Activated CD4-positive, alpha-beta T cell treated with anti-CD3 and anti-CD28 coated beads for 4 hours (primary cell): ENCODE measurements around the gene SMOC2.
"Not testable (repeated sequence)": the region's sequence is repeated elsewhere in the genome, so short reads cannot be mapped to it uniquely, and the experiment has no call there.

Source experiments
- DNase-seq, 2 donors: peaks; one replicate each; pipeline ENCODE4 v3.0.0-alpha.2; 2020

Gene SMOC2

GRCh38 chr6:168670401-168670985 lies 229.5 kb downstream of the SMOC2 start:
- DNase-seq = no peak

DNA sequence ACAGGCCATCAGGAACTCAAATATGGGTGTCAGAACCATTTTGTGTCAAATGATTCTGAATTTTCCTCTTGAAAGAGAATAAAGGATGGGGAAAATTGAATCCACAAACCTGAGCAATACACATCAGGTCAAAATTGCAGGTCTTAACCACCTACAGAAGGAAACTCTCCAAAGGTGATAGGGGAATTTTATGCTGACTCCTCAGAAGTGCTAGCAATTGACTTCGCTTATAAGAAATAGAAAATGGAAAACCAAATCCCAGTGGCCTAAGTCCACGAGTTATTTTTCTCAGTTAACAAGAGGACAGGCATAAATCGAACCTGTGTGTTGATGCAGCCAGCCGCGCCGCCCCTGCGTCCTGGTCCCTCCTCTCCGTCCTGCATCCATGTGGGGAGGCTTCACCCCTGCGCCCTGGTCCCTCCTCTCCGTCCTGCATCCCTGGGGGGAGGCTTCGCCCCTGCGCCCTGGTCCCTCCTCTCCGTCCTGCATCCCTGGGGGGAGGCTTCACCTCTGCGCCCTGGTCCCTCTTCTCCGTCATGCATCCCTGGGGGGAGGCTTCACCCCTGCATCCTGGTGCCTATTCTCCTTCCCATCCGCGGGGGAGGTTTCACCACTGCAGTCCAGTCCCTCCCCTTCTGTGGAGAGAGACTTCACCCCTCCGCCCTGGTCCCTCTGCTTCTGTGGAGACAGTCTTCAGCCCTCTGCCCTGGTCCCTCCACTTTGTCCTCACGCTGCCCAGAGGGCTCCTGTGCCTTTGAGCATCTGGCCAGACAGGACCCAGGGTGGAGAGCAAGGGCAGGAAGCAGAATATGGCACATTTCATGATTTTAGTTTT lies 230.3 kb downstream of the SMOC2 start:
- DNase-seq = no peak

GRCh38 chr6:168671863-168672546 lies 231.0 kb downstream of the SMOC2 start:
- no peak for DNase-seq

DNA sequence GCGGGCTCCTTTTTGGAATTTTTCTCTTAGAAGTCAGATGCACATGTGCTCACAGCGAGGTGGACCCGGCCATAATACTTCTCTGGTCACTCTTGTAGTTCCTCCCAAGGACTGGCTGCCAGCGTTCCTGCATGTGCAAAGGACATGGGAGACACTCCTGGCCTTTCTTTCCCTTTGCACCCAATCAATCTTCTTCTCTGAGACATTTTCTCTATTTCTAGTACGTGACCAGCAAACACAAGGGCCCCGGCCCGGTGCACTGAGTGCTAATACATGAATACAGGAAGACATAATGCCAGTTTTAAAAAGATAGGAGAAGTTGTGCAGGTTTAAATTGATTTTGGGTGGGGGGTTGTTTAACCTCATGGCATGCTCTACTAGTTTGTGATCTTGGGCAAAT lies 233.6 kb downstream of the SMOC2 start:
- no peak for DNase-seq

DNA sequence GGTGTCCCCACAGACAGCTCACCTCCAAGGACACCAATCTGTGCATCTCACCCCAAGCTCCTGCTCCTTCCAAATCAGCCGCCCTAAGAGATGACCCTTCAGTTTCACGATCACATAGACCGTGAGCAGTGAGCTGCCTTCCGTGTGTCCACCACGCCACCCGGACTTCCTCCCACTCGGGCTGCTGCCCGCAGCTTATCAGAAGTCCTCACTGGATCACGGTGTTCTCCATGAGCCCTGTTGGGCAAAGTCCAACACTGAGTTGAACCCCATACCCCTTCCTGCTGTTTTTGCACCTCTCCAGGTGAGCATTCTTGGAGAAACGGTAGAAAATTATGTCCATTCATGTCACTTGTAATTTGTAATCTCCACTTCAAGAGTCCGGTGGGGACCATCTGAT lies 234.4 kb downstream of the SMOC2 start:
- DNase-seq = no peak

DNA sequence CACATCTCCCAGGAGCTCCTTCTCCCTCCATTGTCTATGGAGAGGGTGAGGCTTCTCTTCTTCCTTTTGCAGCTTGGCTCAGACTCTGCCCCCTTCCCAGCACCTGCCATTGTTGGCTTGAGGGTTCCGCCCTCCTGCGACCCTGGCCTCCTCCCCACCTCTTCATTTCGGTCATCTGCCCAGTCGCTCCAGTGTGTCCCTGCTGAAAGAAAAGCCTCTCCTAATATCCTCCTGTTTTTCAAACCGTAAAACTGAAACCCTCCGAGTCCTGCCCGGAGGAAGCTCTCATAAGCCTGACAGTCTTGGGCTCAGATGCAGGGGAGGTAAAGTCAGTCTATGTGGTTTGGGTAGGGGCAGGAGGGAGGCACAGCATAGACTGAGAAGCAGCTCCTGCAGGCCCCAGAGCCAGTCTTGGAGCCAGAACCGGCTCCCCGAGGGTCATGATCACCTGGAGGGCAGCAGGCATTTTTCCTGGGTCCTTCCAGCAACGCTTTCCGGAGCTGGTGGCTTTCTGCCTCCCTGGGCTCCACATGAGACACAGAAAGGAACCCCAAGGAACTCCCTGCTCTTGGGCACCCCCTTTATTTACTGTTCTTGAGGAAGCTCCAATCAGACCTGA lies 235.1 kb downstream of the SMOC2 start:
- no peak for DNase-seq

GRCh38 chr6:168676552-168677322 lies 235.8 kb downstream of the SMOC2 start:
- DNase-seq = no peak

GRCh38 chr6:168677323-168677781 lies 236.4 kb downstream of the SMOC2 start:
- DNase-seq = not testable (repeated sequence)

DNA sequence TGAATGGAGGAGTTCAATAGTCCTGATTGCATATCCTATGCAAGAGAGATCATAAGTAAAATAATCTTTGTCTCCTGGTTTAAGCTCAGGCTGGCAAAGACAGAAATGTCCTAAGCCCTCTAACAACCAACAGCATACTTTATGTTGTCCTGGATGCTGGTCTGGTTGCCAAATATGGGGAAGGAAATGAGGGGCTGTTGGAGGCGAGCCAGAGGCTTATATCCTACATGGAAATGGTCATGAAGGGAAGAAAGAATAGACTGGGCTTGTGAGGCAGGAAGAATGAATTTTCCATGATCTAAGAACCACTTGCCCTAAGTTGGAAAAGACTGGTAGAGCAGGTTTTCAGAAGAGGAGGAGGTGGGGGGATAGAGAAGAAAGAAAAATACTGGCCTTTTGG lies 237.1 kb downstream of the SMOC2 start:
- no peak for DNase-seq

DNA sequence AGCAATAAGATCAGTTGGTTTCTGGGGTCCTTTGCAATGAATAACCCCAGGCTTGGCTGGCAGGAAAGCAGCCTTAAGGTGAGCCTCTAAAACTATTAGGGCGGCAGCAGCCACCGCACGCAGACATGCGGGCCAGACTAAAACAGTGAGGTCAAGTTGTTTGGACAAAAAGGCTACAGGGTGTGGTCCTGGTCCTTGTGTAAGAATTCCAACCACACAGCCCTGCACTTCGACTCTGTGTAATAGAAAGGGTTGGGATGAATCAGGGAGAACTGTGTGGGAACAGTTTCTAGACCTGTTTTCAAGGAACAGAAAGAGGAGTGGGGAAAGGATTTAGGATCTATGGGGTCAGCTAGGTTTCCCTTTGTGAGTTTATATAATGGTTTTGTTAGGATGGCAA lies 237.6 kb downstream of the SMOC2 start:
- DNase-seq = no peak

DNA sequence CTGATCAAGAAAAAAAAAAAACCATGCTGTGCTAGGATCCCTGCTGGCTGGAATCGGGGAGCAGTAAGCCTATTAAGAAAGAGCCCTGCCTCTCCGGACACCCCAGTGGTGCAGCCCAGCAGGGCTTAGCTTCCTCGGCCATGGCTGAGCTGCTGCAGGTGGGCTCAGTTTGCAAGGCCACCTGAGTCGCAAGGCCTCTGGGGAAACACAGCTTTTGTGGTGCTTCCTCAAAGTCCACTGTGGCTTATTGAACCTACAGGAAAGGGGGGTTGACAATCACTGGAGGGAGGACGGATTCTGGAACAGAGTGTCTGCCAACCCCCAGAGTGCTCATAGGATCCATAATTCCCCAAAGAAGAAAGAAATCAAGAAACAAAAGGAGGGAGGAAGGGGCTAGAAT lies 240.8 kb downstream of the SMOC2 start:
- no peak for DNase-seq

GRCh38 chr6:168683621-168684020 lies 242.6 kb downstream of the SMOC2 start:
- DNase-seq = no peak

- no peak for DNase-seq
Measured at GRCh38 chr6:168684471-168684870, 243.5 kb downstream of the SMOC2 start.

DNA sequence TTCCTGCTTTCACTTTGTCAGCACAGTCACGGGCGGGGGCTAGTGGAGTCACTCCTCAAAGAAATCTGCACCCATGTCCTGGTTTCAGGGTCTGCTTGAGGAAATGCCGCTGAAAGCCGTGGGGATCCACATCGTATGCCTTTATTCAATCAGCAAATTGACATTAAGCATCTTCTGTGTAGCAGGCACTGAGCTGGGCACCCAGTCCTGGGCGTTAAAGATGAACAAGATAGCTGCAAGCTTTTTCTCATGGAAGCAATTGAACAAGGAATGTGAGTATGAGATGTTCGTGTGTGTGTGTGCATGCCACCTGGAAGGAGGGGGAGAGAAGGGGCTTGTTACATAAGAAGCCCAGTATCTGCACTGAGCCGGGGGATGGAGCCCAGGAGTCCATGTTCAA lies 243.9 kb downstream of the SMOC2 start:
- no peak for DNase-seq

DNA sequence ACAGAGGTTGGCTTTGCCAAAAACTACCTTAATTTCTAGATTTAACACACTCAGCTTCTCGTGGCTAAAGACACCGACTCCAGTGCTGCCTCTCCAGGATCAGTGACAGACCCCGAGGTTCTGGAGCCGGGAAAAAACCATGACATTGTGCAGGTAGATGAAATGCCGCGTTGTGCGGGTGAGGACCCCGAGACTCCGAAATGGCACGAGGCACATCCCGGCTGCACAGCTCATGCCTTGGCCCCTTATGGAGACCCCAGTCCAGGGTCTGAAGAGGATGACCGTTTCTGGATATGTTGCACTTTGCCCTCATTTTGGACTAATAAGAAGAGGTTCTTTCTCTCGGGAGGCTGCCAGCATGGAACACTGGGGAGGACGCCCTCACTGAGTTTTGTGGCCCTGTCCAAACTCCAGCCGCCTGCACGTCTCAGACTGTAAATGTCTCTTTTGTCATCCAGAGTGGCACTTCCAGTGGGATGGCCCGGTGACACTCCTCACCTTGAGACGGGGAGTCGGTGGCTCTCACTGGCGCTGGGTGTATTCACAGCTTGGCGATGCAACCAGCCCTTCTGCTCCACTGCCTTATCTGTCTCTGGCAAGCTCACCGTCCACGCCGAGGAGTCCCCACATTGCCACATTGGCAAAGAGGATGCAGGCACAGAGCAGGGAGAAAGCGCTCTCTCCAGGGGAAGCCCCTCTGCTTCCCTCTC lies 245.2 kb downstream of the SMOC2 start:
- no peak for DNase-seq

DNA sequence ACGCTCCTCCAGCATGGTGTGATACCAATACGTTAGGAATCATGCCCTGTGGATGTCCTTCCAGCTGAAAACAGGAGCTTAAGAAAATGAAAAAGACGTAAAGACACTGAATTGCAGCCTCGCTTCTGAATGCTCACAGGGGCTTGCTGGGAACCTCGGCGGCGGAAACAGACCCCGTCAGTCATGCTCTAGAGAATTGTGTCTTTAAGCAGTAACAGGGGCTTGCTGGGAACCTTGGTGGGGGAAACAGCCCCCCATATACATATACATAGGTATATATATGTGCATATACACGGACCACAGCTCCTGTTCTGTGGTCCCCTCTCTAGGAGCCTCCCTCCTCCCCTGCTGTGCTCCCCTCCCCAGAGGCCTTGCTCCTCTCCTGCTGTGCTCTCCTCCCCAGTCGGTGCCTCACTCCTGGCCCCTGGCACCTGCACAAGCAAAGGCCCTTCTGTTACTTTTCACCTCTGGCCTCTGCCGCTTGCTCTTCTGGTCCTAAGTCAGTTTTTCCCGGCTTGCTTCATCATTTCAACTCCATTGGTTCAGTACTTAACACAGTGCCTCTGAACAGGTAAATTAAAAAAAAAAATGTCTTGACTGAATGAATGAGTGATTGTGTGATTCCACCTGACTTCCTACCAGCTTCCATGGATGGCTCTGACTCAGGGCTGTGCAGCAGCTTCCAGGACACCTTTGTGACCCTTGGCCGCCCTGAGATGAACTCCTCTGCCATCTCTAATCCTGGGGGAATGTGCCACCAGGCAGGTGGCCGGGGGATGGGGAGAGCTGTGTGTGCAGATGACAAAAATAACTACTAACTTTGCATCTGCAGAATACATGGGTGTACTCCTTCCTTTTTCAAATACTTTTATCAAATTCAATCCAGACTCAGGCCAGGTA lies 246.1 kb downstream of the SMOC2 start:
- no peak for DNase-seq

DNA sequence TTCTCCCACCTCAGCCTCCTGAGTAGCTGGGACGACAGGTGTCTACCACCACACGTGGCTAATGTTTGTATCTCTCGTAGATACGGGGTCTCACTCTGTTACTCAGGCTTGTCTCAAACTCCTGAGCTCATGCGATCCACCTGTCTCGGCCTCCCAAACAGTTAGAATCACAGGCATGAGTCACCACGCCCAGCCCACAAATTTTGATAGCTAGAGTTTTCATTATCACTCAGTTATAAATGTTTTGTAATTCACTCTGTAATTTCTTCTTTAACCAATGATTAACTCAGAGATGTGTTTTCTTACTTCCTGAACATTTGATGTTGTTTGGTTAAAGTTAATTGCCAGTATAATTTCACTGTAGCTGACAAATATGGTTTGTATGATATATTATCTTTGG lies 249.3 kb downstream of the SMOC2 start:
- DNase-seq = no peak

DNA sequence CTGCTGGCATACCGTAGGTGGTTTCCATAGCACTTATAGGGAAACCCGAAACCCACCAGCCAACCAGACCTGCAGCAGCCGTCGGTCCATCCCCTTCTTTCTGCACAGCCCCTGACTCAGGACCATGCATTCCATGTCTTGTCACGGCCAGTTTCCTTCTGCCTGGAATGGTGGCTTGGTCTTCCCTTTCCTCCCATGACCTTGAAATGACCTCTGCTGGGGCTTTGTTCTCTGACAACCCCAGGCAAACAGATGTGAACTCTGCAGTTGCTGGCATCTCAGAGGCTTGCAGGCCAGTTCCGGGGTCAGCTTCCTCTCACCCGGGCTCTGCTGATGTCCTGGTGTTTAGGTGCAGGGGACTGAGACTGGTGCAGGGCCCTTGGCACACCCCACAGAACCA lies 250.8 kb downstream of the SMOC2 start:
- no peak for DNase-seq

- DNase-seq = no peak
Measured at GRCh38 chr6:168692193-168692914, 251.4 kb downstream of the SMOC2 start.

DNA sequence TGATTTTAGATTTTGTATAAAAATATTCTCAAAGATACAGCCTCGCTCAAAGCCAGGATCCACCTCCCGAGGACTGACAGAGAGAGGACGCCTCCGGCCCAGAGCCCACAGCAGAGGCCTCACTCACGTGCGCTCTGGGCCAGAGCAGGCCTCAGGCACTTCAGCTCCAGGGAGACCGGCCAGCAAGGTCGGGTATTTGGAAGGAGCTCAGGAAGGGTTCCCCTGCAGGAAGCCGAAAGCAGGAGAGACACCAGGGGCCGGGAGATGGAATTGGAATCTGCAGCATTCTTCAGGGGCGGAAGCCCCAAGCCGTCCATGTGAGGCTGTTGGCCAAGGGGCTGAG lies 251.9 kb downstream of the SMOC2 start:
- DNase-seq = not testable (repeated sequence)
